PC-9 (cell line): ENCODE results near the gene TMEM87A. TPM values are rescaled to one million over a fixed set of nuclear protein-coding genes. Genes with fewer than 3 reads are reported as not detected.

Experiments used
- BruUV-seq: library from RNA; stranded (reverse); fragments of 400-500 nt; replicated peaks from 2 replicates; lab custom pipeline; 2021; lab: Mats Ljungman, UMichigan
- CTCF ChIA-PET: fragments of 300-600 bp; sonication (Branson Sonifier 250); formaldehyde crosslinking; loops from one replicate; lab custom pipeline; 2022; ENCODE audit warnings: antibody characterized with exemption; lab: Charles Lee
- POLR2A ChIA-PET: fragments of 300-600 bp; sonication (Branson Sonifier 250); formaldehyde crosslinking; loops from one replicate; lab custom pipeline; 2022; ENCODE audit warnings: antibody characterized with exemption; ENCODE audit not compliant: unreplicated experiment; lab: Charles Lee
- DNase-seq, 2 experiments: peaks; one replicate each; pipeline versions ENCODE4 v3.0.0 to v3.0.0-alpha.2; 2015 to 2022; ENCODE audit warnings: mixed read lengths in 1 of 2
- H2AFZ ChIP-seq: fragments of 200-600 bp; sonication (generic); 2 replicates; pipeline ENCODE4 v1.8.1; 2017; ENCODE audit warnings: antibody characterized with exemption
- H3F3A ChIP-seq: fragments of 200-600 bp; sonication (generic); 2 replicates; pipeline ENCODE4 v1.8.1; 2017; ENCODE audit warnings: antibody characterized with exemption, mild to moderate bottlenecking, low read depth; ENCODE audit not compliant: insufficient read depth
- H3K27ac ChIP-seq: fragments of 200-600 bp; sonication (generic); 2 replicates; pipeline ENCODE4 v1.6.1; 2016; ENCODE audit warnings: mixed run types
- H3K27me3 ChIP-seq: fragments of 200-600 bp; sonication (generic); 2 replicates; pipeline ENCODE4 v1.6.1; 2016; ENCODE audit warnings: low read depth, mixed run types; ENCODE audit not compliant: insufficient read depth
- H3K36me3 ChIP-seq: fragments of 200-600 bp; sonication (generic); 2 replicates; pipeline ENCODE4 v1.6.1; 2016; ENCODE audit warnings: low read depth, mixed run types
- H3K4me1 ChIP-seq: fragments of 200-600 bp; sonication (generic); replicated peaks from 2 replicates; pipeline ENCODE4 v1.6.1; 2016; ENCODE audit warnings: mixed run types; ENCODE audit not compliant: insufficient read depth
- H3K4me2 ChIP-seq: fragments of 200-600 bp; sonication (generic); 2 replicates; pipeline ENCODE4 v1.6.1; 2017; ENCODE audit warnings: mixed run types
- H3K4me3 ChIP-seq: fragments of 200-600 bp; sonication (generic); 2 replicates; pipeline ENCODE4 v1.6.1; 2016; ENCODE audit warnings: mixed run types
- H3K79me2 ChIP-seq: fragments of 200-600 bp; sonication (generic); 2 replicates; pipeline ENCODE4 v1.6.1; 2017; ENCODE audit warnings: low read depth, mixed run types
- H3K9me2 ChIP-seq: fragments of 200-600 bp; sonication (generic); 2 replicates; pipeline ENCODE4 v1.8.1; 2017; ENCODE audit warnings: mild to moderate bottlenecking; ENCODE audit not compliant: insufficient read depth
- H3K9me3 ChIP-seq: fragments of 200-600 bp; sonication (generic); 2 replicates; pipeline ENCODE4 v1.8.1; 2016; ENCODE audit warnings: low read depth; ENCODE audit not compliant: insufficient read depth
- H4K20me1 ChIP-seq: fragments of 200-600 bp; sonication (generic); 2 replicates; pipeline ENCODE4 v1.8.1; 2017; ENCODE audit not compliant: insufficient read depth
- CTCF ChIP-seq: fragments of 200-600 bp; sonication (generic); conservative IDR thresholded peaks from 2 replicates; pipeline ENCODE4 v1.6.1; 2017; ENCODE audit warnings: mixed run types, antibody characterized with exemption, mild to moderate bottlenecking, moderate library complexity
- EZH2 ChIP-seq: fragments of 200-600 bp; sonication (generic); IDR thresholded peaks from 2 replicates; pipeline ENCODE4 v1.8.0; 2017; ENCODE audit warnings: antibody characterized with exemption, low read depth
- intact Hi-C: fragments of 100-400 bp; cut with micrococcal nuclease; formaldehyde crosslinking; loops from one replicate; pipeline ENCODE4 v1.10.0; 2022; ENCODE audit not compliant: unreplicated experiment
- total RNA-seq: library from RNA; stranded (reverse); gene quantifications from 2 replicates; pipeline ENCODE4 v1.2.3, GENCODE V29; 2021

The TMEM87A gene
- total RNA-seq, 1 experiment from 2014 or later: 45.1 TPM

GRCh38 chr15:42193383-42193782 lies 79.8 kb downstream of the TMEM87A start:
- no TSS peak for BruUV-seq
- no peak overlapping the region for H3K27ac ChIP-seq
- no peak for DNase-seq
- no peaks in the 10 kb centered on the region for H3K9me3 ChIP-seq
- no peak overlapping the region for H3K4me2 ChIP-seq
- intact Hi-C loops: no loop called here
- no peaks in the 10 kb centered on the region for H3K79me2 ChIP-seq
- no peak for TF ChIP-seq CTCF
- no peak for TF ChIP-seq EZH2
- no peaks in the 10 kb centered on the region for H3K27me3 ChIP-seq
- no peaks in the 10 kb centered on the region for H3K9me2 ChIP-seq
- peaks cover 10% of the 10 kb centered on the region; the same call in 1 of the 2 replicates for H3K36me3 ChIP-seq
- H4K20me1 ChIP-seq: no peaks in the 10 kb centered on the region
- ChIA-PET POLR2A (no interaction called here), CTCF (interaction anchor here (0.6 kb wide), 2 partner anchors 14 to 892 kb away, joined by 3 to 7 read pairs; no protein-coding TSS in a partner anchor)
- H3K4me3 ChIP-seq: no peak overlapping the region
- no peaks in the 10 kb centered on the region for H3K4me1 ChIP-seq
- H2AFZ ChIP-seq: no peak overlapping the region
- H3F3A ChIP-seq: no peaks in the 10 kb centered on the region

GRCh38 chr15:42191610-42192346 lies 81.5 kb downstream of the TMEM87A start:
- H3K4me1 ChIP-seq: no peaks in the 10 kb centered on the region
- H3K4me3 ChIP-seq: no peak overlapping the region
- BruUV-seq: no TSS peak
- no peaks in the 10 kb centered on the region for H4K20me1 ChIP-seq
- H3K9me3 ChIP-seq: no peaks in the 10 kb centered on the region
- no peaks in the 10 kb centered on the region for H3K27me3 ChIP-seq
- intact Hi-C loops: no loop called here
- no peak overlapping the region for H3K4me2 ChIP-seq
- DNase-seq: no peak
- ChIA-PET POLR2A (no interaction called here), CTCF (no interaction called here)
- H3F3A ChIP-seq: no peaks in the 10 kb centered on the region
- no peak overlapping the region for H2AFZ ChIP-seq
- TF ChIP-seq CTCF: no peak
- no peak for TF ChIP-seq EZH2
- no peaks in the 10 kb centered on the region for H3K9me2 ChIP-seq
- H3K79me2 ChIP-seq: no peaks in the 10 kb centered on the region
- H3K27ac ChIP-seq: no peak overlapping the region
- peaks cover 10% of the 10 kb centered on the region; the same call in 1 of the 2 replicates for H3K36me3 ChIP-seq

GRCh38 chr15:42190370-42190769 lies 82.9 kb downstream of the TMEM87A start:
- H3K4me3 ChIP-seq: no peak overlapping the region
- no peak overlapping the region for H2AFZ ChIP-seq
- H3K79me2 ChIP-seq: no peaks in the 10 kb centered on the region
- TF ChIP-seq EZH2 (no peak), CTCF (no peak)
- H3K27ac ChIP-seq: no peak overlapping the region
- no peaks in the 10 kb centered on the region for H3K9me3 ChIP-seq
- peaks cover 10% of the 10 kb centered on the region; the same call in 1 of the 2 replicates for H3K36me3 ChIP-seq
- BruUV-seq: no TSS peak
- CTCF ChIA-PET: no interaction called here
- no peaks in the 10 kb centered on the region for H3K27me3 ChIP-seq
- intact Hi-C loops: no loop called here
- H3K4me2 ChIP-seq: no peak overlapping the region
- no peaks in the 10 kb centered on the region for H3F3A ChIP-seq
- no peaks in the 10 kb centered on the region for H3K9me2 ChIP-seq
- H3K4me1 ChIP-seq: no peaks in the 10 kb centered on the region
- H4K20me1 ChIP-seq: no peaks in the 10 kb centered on the region
- DNase-seq: no peak
- POLR2A ChIA-PET: no interaction called here
